GM12878 (cell line): ENCODE measurements around the gene BCAS4. TPM values are rescaled to one million over a fixed set of nuclear protein-coding genes. Genes with fewer than 3 reads are reported as not detected.

Source experiments
- ATAC-seq: fragments of 200-7000 bp; cut with Tn5 transposase; 3 replicates; pipeline ENCODE4 v1.9.1; 2020; ENCODE audit warnings: mild to moderate bottlenecking, moderate library complexity
- BruUV-seq: library from RNA; stranded (reverse); fragments of 400-500 nt; replicated peaks from 2 replicates; lab custom pipeline; 2021; lab: Mats Ljungman, UMichigan
- CTCF ChIA-PET: fragments of 300-600 bp; sonication (Branson Sonifier 250); formaldehyde crosslinking; extraction: SDS; loops from one replicate; lab custom pipeline; 2021; ENCODE audit warnings: inconsistent platforms; lab: Yijun Ruan, JAX
- POLR2A ChIA-PET: fragments of 350-600 bp; formaldehyde crosslinking; extraction: SDS; loops from one replicate; lab custom pipeline; 2021; ENCODE audit warnings: inconsistent platforms; lab: Charles Lee
- RAD21 ChIA-PET: fragments of 300-600 bp; sonication (Branson Sonifier 250); formaldehyde crosslinking; loops from one replicate; lab custom pipeline; 2023; ENCODE audit warnings: antibody characterized with exemption; ENCODE audit not compliant: unreplicated experiment; lab: Charles Lee
- SMC1A ChIA-PET: fragments of 300-600 bp; sonication (Branson Sonifier 250); formaldehyde crosslinking; loops from one replicate; lab custom pipeline; 2023; ENCODE audit not compliant: unreplicated experiment, uncharacterized antibody; lab: Charles Lee
- DNase-seq: peaks from one replicate; pipeline ENCODE4 v3.0.0-alpha.2; 2011; ENCODE audit warnings: low read depth, low spot score
- FAIRE-seq: peaks from 3 replicates; lab custom pipeline; 2011; peaks lifted over from hg19 to GRCh38; lab: Jason Lieb, UNC
- H2AFZ ChIP-seq: 2 replicates; pipeline ENCODE4 v1.6.0; 2011; ENCODE audit warnings: low read depth, low read length, control low read depth; ENCODE audit not compliant: control insufficient read depth
- H3K27ac ChIP-seq: 2 replicates; pipeline ENCODE4 v1.5.1; 2011; ENCODE audit warnings: control low read depth; ENCODE audit not compliant: control insufficient read depth, insufficient read depth
- H3K27me3 ChIP-seq, 2 experiments: replicated peaks in 1 of 2; 2 replicates each; pipeline versions ENCODE4 v1.6.0 to v1.6.1; 2011; ENCODE audit warnings: low read length in 1 of 2; ENCODE audit not compliant: control insufficient read depth in 2 of 2, insufficient read depth in 2 of 2
- H3K36me3 ChIP-seq, 2 experiments: 2 replicates each; pipeline ENCODE4 v1.5.1; 2011; ENCODE audit warnings: low read length in 1 of 2; ENCODE audit not compliant: control insufficient read depth in 2 of 2, insufficient read depth in 2 of 2
- H3K4me1 ChIP-seq: 2 replicates; pipeline ENCODE4 v1.6.1; 2011; ENCODE audit warnings: mild to moderate bottlenecking, low read length, moderate library complexity, mixed read lengths; ENCODE audit not compliant: control insufficient read depth, insufficient read depth
- H3K4me2 ChIP-seq: 2 replicates; pipeline ENCODE4 v1.6.0; 2011; ENCODE audit warnings: control low read depth; ENCODE audit not compliant: control insufficient read depth, insufficient read depth
- H3K4me3 ChIP-seq: fragments of 200-600 bp; sonication (generic); 2 replicates; pipeline ENCODE4 v1.5.1; 2016
- H3K79me2 ChIP-seq: 2 replicates; pipeline ENCODE4 v1.6.0; 2011; ENCODE audit warnings: low read length; ENCODE audit not compliant: control insufficient read depth, insufficient read depth
- H3K9ac ChIP-seq: 2 replicates; pipeline ENCODE4 v1.8.0; 2011; ENCODE audit warnings: low read length, control low read depth, mixed read lengths; ENCODE audit not compliant: control insufficient read depth, insufficient read depth
- H3K9me3 ChIP-seq: replicated peaks from 3 replicates; pipeline ENCODE4 v1.5.1; 2011; ENCODE audit warnings: mild to moderate bottlenecking, low read length; ENCODE audit not compliant: control insufficient read depth, insufficient read depth
- H4K20me1 ChIP-seq: 2 replicates; pipeline ENCODE4 v1.6.0; 2011; ENCODE audit not compliant: control insufficient read depth, insufficient read depth
- BRCA1 ChIP-seq: IDR thresholded peaks from 2 replicates; pipeline ENCODE4 v1.6.1; 2011; ENCODE audit warnings: low read depth, low read length, improper control_type of control experiment
- CBX5 ChIP-seq: sonication (generic); IDR thresholded peaks from 2 replicates; pipeline ENCODE4 v1.6.1; 2016; ENCODE audit warnings: low read depth, moderate library complexity, mild to moderate bottlenecking, inconsistent platforms
- DPF2 ChIP-seq: fragments of 450-650 bp; IDR thresholded peaks from 2 replicates; pipeline ENCODE4 v1.6.1; 2017; ENCODE audit warnings: mild to moderate bottlenecking
- ELK1 ChIP-seq: IDR thresholded peaks from 2 replicates; pipeline ENCODE4 v1.6.1; 2012; ENCODE audit warnings: low read depth, low read length, improper control_type of control experiment
- EZH2 ChIP-seq: IDR thresholded peaks from 2 replicates; pipeline ENCODE4 v1.6.1; 2012; ENCODE audit warnings: low read depth, mild to moderate bottlenecking, control low read depth, inconsistent platforms, low read length, borderline replicate concordance; ENCODE audit not compliant: control insufficient read depth
- GATAD2B ChIP-seq: fragments of 450-650 bp; conservative IDR thresholded peaks from 2 replicates; pipeline ENCODE4 v1.6.1; 2017; ENCODE audit warnings: low read depth, mild to moderate bottlenecking, moderate library complexity
- JUNB ChIP-seq: IDR thresholded peaks from 2 replicates; pipeline ENCODE4 v1.6.1; 2016; ENCODE audit warnings: antibody characterized with exemption, mild to moderate bottlenecking
- LARP7 ChIP-seq: fragments of 450-650 bp; IDR thresholded peaks from 2 replicates; pipeline ENCODE4 v1.6.1; 2017; ENCODE audit warnings: mild to moderate bottlenecking
- MEF2A ChIP-seq: IDR thresholded peaks from 2 replicates; pipeline ENCODE4 v1.6.1; 2011; ENCODE audit warnings: low read depth, mild to moderate bottlenecking, low read length, moderate library complexity; ENCODE audit not compliant: insufficient read depth
- MEF2B ChIP-seq: fragments of 450-650 bp; IDR thresholded peaks from 2 replicates; pipeline ENCODE4 v1.6.1; 2018; ENCODE audit warnings: mild to moderate bottlenecking, moderate library complexity; ENCODE audit not compliant: partially characterized antibody, poor library complexity, severe bottlenecking
- MXI1 ChIP-seq: fragments of 150-350 bp; IDR thresholded peaks from 2 replicates; pipeline ENCODE4 v1.6.1; 2011; ENCODE audit warnings: low read depth, mild to moderate bottlenecking, inconsistent platforms, low read length, improper control_type of control experiment
- NFYA ChIP-seq: IDR thresholded peaks from 2 replicates; pipeline ENCODE4 v1.6.1; 2011; ENCODE audit warnings: low read depth, mild to moderate bottlenecking, low read length, improper control_type of control experiment, borderline replicate concordance
- POLR2AphosphoS2 ChIP-seq: IDR thresholded peaks from 2 replicates; pipeline ENCODE4 v1.6.1; 2011; ENCODE audit warnings: low read depth, mild to moderate bottlenecking, low read length, improper control_type of control experiment, moderate library complexity
- POU2F2 ChIP-seq: IDR thresholded peaks from 3 replicates; pipeline ENCODE4 v1.6.1; 2011; ENCODE audit warnings: low read depth, mild to moderate bottlenecking, low read length, borderline replicate concordance
- SMAD1 ChIP-seq: fragments of 450-650 bp; IDR thresholded peaks from 2 replicates; pipeline ENCODE4 v1.6.1; 2018; ENCODE audit warnings: mild to moderate bottlenecking, low read depth; ENCODE audit not compliant: partially characterized antibody
- SMARCA5 ChIP-seq: fragments of 450-650 bp; IDR thresholded peaks from 2 replicates; pipeline ENCODE4 v1.6.1; 2017; ENCODE audit warnings: mild to moderate bottlenecking
- TCF12 ChIP-seq: IDR thresholded peaks from 2 replicates; pipeline ENCODE4 v1.6.1; 2011; ENCODE audit warnings: low read depth, mild to moderate bottlenecking, low read length
- USF1 ChIP-seq: IDR thresholded peaks from 2 replicates; pipeline ENCODE4 v1.6.1; 2011; ENCODE audit warnings: borderline replicate concordance, low read depth, mild to moderate bottlenecking, moderate library complexity, mixed read lengths, low read length; ENCODE audit not compliant: insufficient read depth; ENCODE audit errors: extremely low read length
- YY1 ChIP-seq: IDR thresholded peaks from 2 replicates; pipeline ENCODE4 v1.6.1; 2011; ENCODE audit warnings: low read depth, mild to moderate bottlenecking, low read length
- ZNF384 ChIP-seq: IDR thresholded peaks from 2 replicates; pipeline ENCODE4 v1.6.1; 2012; ENCODE audit warnings: low read depth, mild to moderate bottlenecking, low read length, improper control_type of control experiment, borderline replicate concordance
- WGBS: methylation state at CpG from one replicate; pipeline ENCODE4 v1.1.6; 2016; ENCODE audit warnings: low lambda C conversion rate; ENCODE audit not compliant: insufficient replicate concordance, insufficient coverage; ENCODE audit errors: missing lambda C conversion rate; 5-methylcytosine and 5-hydroxymethylcytosine counted together
- in situ Hi-C: fragments of 300-500 bp; cut with MboI; formaldehyde crosslinking; loops from 9 replicates; pipeline ENCODE4 v1.14.3; 2018; ENCODE audit warnings: mixed read lengths
- intact Hi-C: fragments of 100-400 bp; cut with micrococcal nuclease; formaldehyde crosslinking; loops from one replicate; pipeline ENCODE4 v1.14.2; 2022; ENCODE audit not compliant: unreplicated experiment
- polyA plus RNA-seq, 11 experiments: library from polyadenylated mRNA; depleted of rRNA in 4 of 11; unstranded in 6 of 11; stranded (reverse) in 5 of 11; fragments of >200 nt; fragmentation: Nextera tagmentation in 4 of 11; fragmentation: Illumina TruSeq in 1 of 11; extraction: Ambion mirVana in 4 of 11; extraction: Trizol in 1 of 11; gene quantifications; 1 replicate in 1 of 11; 2 replicates in 10 of 11; pipeline versions ENCODE4 v1.2.1 to v1.2.3, GENCODE V29; 2011 to 2016; ENCODE audit warnings: inconsistent platforms in 2 of 11, missing spikeins in 2 of 11, low read depth in 1 of 11
- total RNA-seq, 4 experiments: library from RNA; depleted of rRNA in 3 of 4; stranded (reverse); fragments of >200 nt in 3 of 4; fragmentation: Illumina TruSeq in 1 of 4; extraction: Trizol in 1 of 4; gene quantifications; 2 replicates each; pipeline versions ENCODE4 v1.2.1 to v1.2.3, GENCODE V29; 2013 to 2021

Gene BCAS4
- total and polyA plus RNA-seq, 10 of the 15 experiments (the other 5 are each of a cell fraction or from before 2014, with no cell fraction given): 14.8 to 214 (median 65.3) TPM

GRCh38 chr20:50844430-50845100 lies 49.7 kb downstream of the BCAS4 start (continued):
- TF ChIP-seq MXI1 (peak; percentile 67; the same call in 1 of the 2 replicates), TCF12 (peak; percentile 81), BRCA1 (no peak)
- TF ChIP-seq, all 136 proteins: peak for 58

GRCh38 chr20:50845566-50846215 lies 50.8 kb downstream of the BCAS4 start:
- ATAC-seq (no peak), FAIRE-seq (no peak), DNase-seq (no peak)
- ChIA-PET RAD21 (interaction anchor here (1.0 to 1.8 kb wide), 4 partner anchors 26 to 83 kb away, joined by 5 to 11 read pairs (median 8); partner anchors contain the start of gene BCAS4), CTCF (interaction anchor here (0.9 to 3.2 kb wide), 6 partner anchors 14 to 55 kb away, joined by 3 to 12 read pairs (median 4); partner anchors contain the start of gene BCAS4), POLR2A (interaction anchor here (0.6 to 1.1 kb wide), 3 partner anchors 30 to 86 kb away, joined by 3 to 6 read pairs (median 5); partner anchors contain the start of gene ADNP), SMC1A (interaction anchor here (0.7 to 3.3 kb wide), 7 partner anchors 10 to 83 kb away, joined by 3 to 12 read pairs (median 4); partner anchors contain the start of gene BCAS4)
- intact Hi-C loops (loop anchor here (2.0 kb wide), 1 partner anchor 51 kb away; the partner anchor contains the start of gene BCAS4), in situ Hi-C loops (no loop called here)
- Histone ChIP-seq H3K4me1 (peaks cover 61% of the 10 kb centered on the region), H3K27ac (peak overlapping the region; percentile 96), H3K4me2 (peak overlapping the region; percentile 48), H2AFZ (no peak overlapping the region), H3K36me3 (peaks cover 10 to 13% of the 10 kb centered on the region in 2 experiments), H3K9ac (peak overlapping the region; percentile 49; the same call in 1 of the 2 replicates), H4K20me1 (no peaks in the 10 kb centered on the region), H3K27me3 (no peaks in the 10 kb centered on the region), H3K4me3 (no peak overlapping the region), H3K79me2 (peaks cover 4% of the 10 kb centered on the region), H3K9me3 (no peaks in the 10 kb centered on the region)
- BruUV-seq: no TSS peak
- WGBS: 94% methylated on average over 14 of the region's 15 CpGs
- TF ChIP-seq MEF2B: no peak
- TF ChIP-seq DPF2: no peak
- TF ChIP-seq GATAD2B: no peak
- TF ChIP-seq USF1: no peak
- TF ChIP-seq MEF2A: no peak
- no peak for TF ChIP-seq EZH2
- TF ChIP-seq SMARCA5: no peak
- no peak for TF ChIP-seq POU2F2
- TF ChIP-seq CBX5: no peak
- no peak for TF ChIP-seq ELK1
- no peak for TF ChIP-seq NFYA
- TF ChIP-seq BRCA1: no peak
- TF ChIP-seq YY1: no peak
- no peak for TF ChIP-seq ZNF384
- no peak for TF ChIP-seq SMAD1
- no peak for TF ChIP-seq JUNB
- TF ChIP-seq POLR2AphosphoS2: no peak
- TF ChIP-seq LARP7: no peak
